ENCODE results near the gene ANXA4. TPM values are rescaled to one million over a fixed set of nuclear protein-coding genes. Genes with fewer than 3 reads are reported as not detected.
A peak's percentile ranks its signal among the peaks of the same experiment; 100 is the strongest.

ANXA4 gene
- polyA plus RNA-seq, 1 of the 3 experiments (the other 2 are of a cell fraction), result 137 TPM

- Histone ChIP-seq H3K4me2 (no peak overlapping the region), H3K9me3 (no peaks in the 10 kb centered on the region), H3K9me2 (no peaks in the 10 kb centered on the region), H3K4me3 (ENCODE audit: low read depth in 2 of 2, low read length in 1 of 2) (no peak overlapping the region), H3F3A (replicated peaks; ENCODE audit: insufficient read depth) (peaks cover 4% of the 10 kb centered on the region), H3K27me3 (ENCODE audit: insufficient read depth) (no peaks in the 10 kb centered on the region), H3K9ac (no peak overlapping the region), H3K79me2 (ENCODE audit: insufficient read depth) (no peaks in the 10 kb centered on the region), H3K4me1 (ENCODE audit: control insufficient read depth in 1 of 2, insufficient read depth in 2 of 2, low read depth in 1 of 2, low read length in 1 of 2) (peaks cover 0 to 19% of the 10 kb centered on the region in 2 experiments; a peak in 1 of 4 replicates), H2AFZ (ENCODE audit: low read depth) (no peak overlapping the region), H3K36me3 (replicated peaks in 1 of 2; ENCODE audit: control insufficient read depth in 1 of 2, insufficient read depth in 2 of 2, low read length in 1 of 2) (no peaks in the 10 kb centered on the region), H4K20me1 (ENCODE audit: insufficient read depth) (no peaks in the 10 kb centered on the region), H3K27ac (ENCODE audit: low read depth in 2 of 2, low read length in 1 of 2) (peak overlapping the region in 1 of 2 experiments; percentile 88; a peak in 2 of 4 replicates)
- 87% methylated on average over 4 of the region's 4 CpGs for WGBS (ENCODE audit: low lambda C conversion rate)
- peak; percentile 61 for DNase-seq
- CTCF ChIA-PET, result interaction anchor here (0.6 to 3.9 kb wide), 8 partner anchors 21 to 115 kb away, joined by 3 to 39 read pairs (median 4); partner anchors contain the start of genes AAK1 and ANXA4
- POLR2A ChIA-PET, result interaction anchor here (0.8 to 1.1 kb wide), 2 partner anchors 77 to 85 kb away, joined by 3 to 5 read pairs; partner anchors contain the start of gene AAK1
- TF ChIP-seq REST (IDR thresholded peaks at IDR 0.05; ENCODE audit: low read depth, low read length) (no peak), CHD2 (IDR thresholded peaks at IDR 0.05; ENCODE audit: low read length, partially characterized antibody) (peak; percentile 48), EP300 (IDR thresholded peaks at IDR 0.05; ENCODE audit: borderline replicate concordance in 1 of 2, low read depth in 1 of 2, low read length in 1 of 2) (peak in 1 of 2 experiments; percentile 75; a peak in 2 of 4 replicates), EZH2phosphoT487 (IDR thresholded peaks at IDR 0.05; ENCODE audit: borderline replicate concordance, low read depth) (no peak), TCF12 (IDR thresholded peaks at IDR 0.05) (no peak), MEF2A (IDR thresholded peaks at IDR 0.05; ENCODE audit: borderline replicate concordance, low read depth) (no peak), SMC3 (IDR thresholded peaks at IDR 0.05; ENCODE audit: low read depth, low read length) (no peak), FOXJ3 (CRISPR knock-in tag; IDR thresholded peaks at IDR 0.05) (no peak), RFX5 (IDR thresholded peaks at IDR 0.05; ENCODE audit: low read length) (no peak), GABPA (IDR thresholded peaks at IDR 0.05; ENCODE audit: low read depth) (no peak), NFIC (IDR thresholded peaks at IDR 0.05; ENCODE audit: borderline replicate concordance) (no peak), RXRA (IDR thresholded peaks at IDR 0.05; ENCODE audit: borderline replicate concordance, low read depth) (no peak), NRF1 (IDR thresholded peaks at IDR 0.05; ENCODE audit: low read depth, low read length) (no peak), GATA2 (CRISPR knock-in tag; IDR thresholded peaks at IDR 0.05) (peak; percentile 72), MAX (IDR thresholded peaks at IDR 0.05; ENCODE audit: low read depth) (no peak), FOSL2 (IDR thresholded peaks at IDR 0.05; ENCODE audit: borderline replicate concordance, low read depth) (no peak), ZBTB33 (IDR thresholded peaks at IDR 0.05; ENCODE audit: borderline replicate concordance, low read depth) (no peak), TAF1 (IDR thresholded peaks at IDR 0.05; ENCODE audit: borderline replicate concordance, low read depth, low read length) (no peak), SIN3A (IDR thresholded peaks at IDR 0.05; ENCODE audit: borderline replicate concordance, low read depth, low read length) (no peak), TEAD4 (IDR thresholded peaks at IDR 0.05; ENCODE audit: borderline replicate concordance, insufficient read depth) (no peak), FOXM1 (IDR thresholded peaks at IDR 0.05; ENCODE audit: low read depth) (no peak), USF1 (IDR thresholded peaks at IDR 0.05; ENCODE audit: borderline replicate concordance, low read depth) (no peak), YY1 (IDR thresholded peaks at IDR 0.05; ENCODE audit: low read depth) (no peak), USF2 (IDR thresholded peaks at IDR 0.05; ENCODE audit: borderline replicate concordance, low read depth, low read length) (no peak), JUND (IDR thresholded peaks at IDR 0.05) (no peak), MXI1 (IDR thresholded peaks at IDR 0.05; ENCODE audit: low read depth, low read length) (peak; percentile 64; the same call in 1 of the 2 replicates), PBX3 (IDR thresholded peaks at IDR 0.05) (no peak)
Observed at GRCh38 chr2:69721022-69721421, 20.9 kb upstream of the ANXA4 start.

Data from SK-N-SH (cell line).